Neural progenitor cell (in vitro differentiated cells): ENCODE measurements around the gene RABEP2. TPM values are rescaled to one million over a fixed set of nuclear protein-coding genes. Genes with fewer than 3 reads are reported as not detected.

Experiments
- DNase-seq: peaks from one replicate; pipeline ENCODE4 v3.0.0-alpha.2; 2016; ENCODE audit warnings: low spot score
- H2AFZ ChIP-seq: fragments of 200-600 bp; sonication (generic); replicated peaks from 2 replicates; pipeline ENCODE4 v1.6.1; 2016; ENCODE audit warnings: antibody characterized with exemption
- H3F3A ChIP-seq: fragments of 200-600 bp; sonication (generic); 2 replicates; pipeline ENCODE4 v1.6.1; 2016; ENCODE audit warnings: antibody characterized with exemption, low read depth
- H3K27ac ChIP-seq: fragments of 200-600 bp; sonication (generic); 2 replicates; pipeline ENCODE4 v1.5.1; 2016; ENCODE audit warnings: mild to moderate bottlenecking
- H3K27me3 ChIP-seq: fragments of 200-600 bp; sonication (generic); 2 replicates; pipeline ENCODE4 v1.6.1; 2016; ENCODE audit warnings: mild to moderate bottlenecking, moderate library complexity
- H3K36me3 ChIP-seq: fragments of 200-600 bp; sonication (generic); 2 replicates; pipeline ENCODE4 v1.5.1; 2016
- H3K4me1 ChIP-seq: fragments of 200-600 bp; sonication (generic); 2 replicates; pipeline ENCODE4 v1.6.1; 2016; ENCODE audit warnings: mixed run types
- H3K4me2 ChIP-seq: fragments of 200-600 bp; sonication (generic); 2 replicates; pipeline ENCODE4 v1.6.1; 2016
- H3K4me3 ChIP-seq: fragments of 200-600 bp; sonication (generic); 2 replicates; pipeline ENCODE4 v1.5.1; 2016
- H3K79me2 ChIP-seq: fragments of 200-600 bp; sonication (generic); 2 replicates; pipeline ENCODE4 v1.6.1; 2016; ENCODE audit warnings: low read depth
- H3K9ac ChIP-seq: fragments of 200-600 bp; sonication (generic); 2 replicates; pipeline ENCODE4 v1.6.1; 2016
- H3K9me3 ChIP-seq: fragments of 200-600 bp; sonication (generic); 2 replicates; pipeline ENCODE4 v1.5.1; 2016; ENCODE audit warnings: low read depth
- H4K20me1 ChIP-seq: fragments of 200-600 bp; sonication (generic); 2 replicates; pipeline ENCODE4 v1.6.1; 2016; ENCODE audit warnings: low read depth
- H3K27ac Mint-ChIP-seq: 3 replicates; pipeline ENCODE4 v1.8.0; 2021; ENCODE audit warnings: mixed read lengths
- H3K27me3 Mint-ChIP-seq: 2 replicates; pipeline ENCODE4 v1.8.0; 2022; ENCODE audit warnings: low read depth, mild to moderate bottlenecking, inconsistent platforms, moderate library complexity, mixed read lengths; ENCODE audit not compliant: insufficient read depth
- H3K36me3 Mint-ChIP-seq: 3 replicates; pipeline ENCODE4 v1.8.0; 2021; ENCODE audit warnings: mixed read lengths
- H3K4me1 Mint-ChIP-seq: 3 replicates; pipeline ENCODE4 v1.8.0; 2021; ENCODE audit warnings: mixed read lengths
- H3K4me3 Mint-ChIP-seq: 3 replicates; pipeline ENCODE4 v1.8.0; 2021; ENCODE audit warnings: mild to moderate bottlenecking, moderate library complexity, mixed read lengths
- H3K9me3 Mint-ChIP-seq: 3 replicates; pipeline ENCODE4 v1.8.0; 2020; ENCODE audit warnings: mixed read lengths
- EZH2 ChIP-seq: fragments of 200-600 bp; sonication (generic); IDR thresholded peaks from 2 replicates; pipeline ENCODE4 v1.6.1; 2017; ENCODE audit warnings: antibody characterized with exemption, mild to moderate bottlenecking, moderate library complexity
- EZH2phosphoT487 ChIP-seq: fragments of 200-600 bp; sonication (generic); IDR thresholded peaks from 2 replicates; pipeline ENCODE4 v1.6.1; 2017; ENCODE audit warnings: antibody characterized with exemption
- small RNA-seq: library from RNA; depleted of rRNA; stranded (forward); fragments of <200 nt; gene quantifications from one replicate; pipeline ENCODE3, GENCODE V24; 2015
- total RNA-seq: library from RNA; depleted of rRNA; stranded (reverse); fragments of >200 nt; gene quantifications from 2 replicates; pipeline ENCODE4 v1.2.3, GENCODE V29; 2015; ENCODE audit warnings: low replicate concordance
- TF ChIP-seq, protein P1 (sequence below): fragments of 200-600 bp; sonication (generic); IDR thresholded peaks from 2 replicates; pipeline ENCODE4 v1.5.1; 2017; ENCODE audit warnings: antibody characterized with exemption, mild to moderate bottlenecking

Gene RABEP2
- total RNA-seq, 1 donor from 2014 or later = 9.1 TPM

DNA sequence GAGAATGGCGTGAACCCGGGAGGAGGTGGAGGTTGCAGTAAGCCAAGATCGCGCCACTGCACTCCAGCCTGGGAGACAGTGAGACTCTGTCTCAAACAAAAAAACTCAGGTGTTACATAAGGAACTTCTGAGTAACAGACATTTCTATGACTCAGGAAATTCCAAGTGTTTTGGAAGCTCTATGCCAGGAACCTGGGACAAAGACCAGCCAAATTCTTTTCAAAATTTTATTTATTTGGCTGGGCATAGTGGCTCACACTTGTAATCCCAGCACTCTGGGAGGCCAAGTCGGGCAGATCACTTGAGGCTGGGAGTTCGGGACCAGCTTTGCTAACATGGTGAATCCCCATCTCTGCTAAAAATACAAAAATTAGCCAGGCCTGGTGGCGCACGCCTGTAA, 66.6 kb downstream of the RABEP2 start:
- no peaks in the 10 kb centered on the region for H3K9me3 Mint-ChIP-seq
- Histone ChIP-seq H3K4me2 (no peak overlapping the region), H3K9me3 (no peaks in the 10 kb centered on the region), H3K4me3 (no peak overlapping the region), H4K20me1 (no peaks in the 10 kb centered on the region), H3K9ac (no peak overlapping the region), H3K27ac (no peak overlapping the region), H3K27me3 (no peaks in the 10 kb centered on the region), H3K36me3 (no peaks in the 10 kb centered on the region), H3F3A (peaks cover 7% of the 10 kb centered on the region), H3K79me2 (peaks cover 5% of the 10 kb centered on the region), H2AFZ (no peak overlapping the region), H3K4me1 (no peaks in the 10 kb centered on the region)
- no peaks in the 10 kb centered on the region for H3K27me3 Mint-ChIP-seq
- DNase-seq = no peak
- no peak overlapping the region for H3K27ac Mint-ChIP-seq
- no peak overlapping the region for H3K4me3 Mint-ChIP-seq
- TF ChIP-seq, protein P1, sequence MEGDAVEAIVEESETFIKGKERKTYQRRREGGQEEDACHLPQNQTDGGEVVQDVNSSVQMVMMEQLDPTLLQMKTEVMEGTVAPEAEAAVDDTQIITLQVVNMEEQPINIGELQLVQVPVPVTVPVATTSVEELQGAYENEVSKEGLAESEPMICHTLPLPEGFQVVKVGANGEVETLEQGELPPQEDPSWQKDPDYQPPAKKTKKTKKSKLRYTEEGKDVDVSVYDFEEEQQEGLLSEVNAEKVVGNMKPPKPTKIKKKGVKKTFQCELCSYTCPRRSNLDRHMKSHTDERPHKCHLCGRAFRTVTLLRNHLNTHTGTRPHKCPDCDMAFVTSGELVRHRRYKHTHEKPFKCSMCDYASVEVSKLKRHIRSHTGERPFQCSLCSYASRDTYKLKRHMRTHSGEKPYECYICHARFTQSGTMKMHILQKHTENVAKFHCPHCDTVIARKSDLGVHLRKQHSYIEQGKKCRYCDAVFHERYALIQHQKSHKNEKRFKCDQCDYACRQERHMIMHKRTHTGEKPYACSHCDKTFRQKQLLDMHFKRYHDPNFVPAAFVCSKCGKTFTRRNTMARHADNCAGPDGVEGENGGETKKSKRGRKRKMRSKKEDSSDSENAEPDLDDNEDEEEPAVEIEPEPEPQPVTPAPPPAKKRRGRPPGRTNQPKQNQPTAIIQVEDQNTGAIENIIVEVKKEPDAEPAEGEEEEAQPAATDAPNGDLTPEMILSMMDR = no peak
- TF ChIP-seq EZH2 (no peak), EZH2phosphoT487 (no peak)
- H3K36me3 Mint-ChIP-seq = peaks cover 3% of the 10 kb centered on the region
- no peaks in the 10 kb centered on the region for H3K4me1 Mint-ChIP-seq

Small RNA genes within 50 kb of the gene (small RNA-seq; reads per million reads assigned to genes)
- not detected for gene RF00416

Other genes with a start within 250 kb of the RABEP2 start
- 172 and 237 TPM in 2 replicates for gene EIF3C, start 213.8 kb downstream of the RABEP2 start, total RNA-seq
- 2.8 TPM in 1 of 2 replicates, not detected in the other for gene NPIPB9, start 173.5 kb downstream of the RABEP2 start, total RNA-seq
- 21.4 and 61.0 TPM in 2 replicates for gene ATXN2L, start 102.2 kb downstream of the RABEP2 start, total RNA-seq
- gene TUFM, start 78.9 kb downstream of the RABEP2 start, total RNA-seq = 74.0 and 131 TPM in 2 replicates
- 12.4 and 30.6 TPM in 2 replicates for gene SH2B1, start 61.4 kb downstream of the RABEP2 start, total RNA-seq
- gene ATP2A1, start 46.8 kb downstream of the RABEP2 start, total RNA-seq = 1.6 and 8.2 TPM in 2 replicates
- gene CD19, start 6.7 kb upstream of the RABEP2 start, total RNA-seq = 0.15 TPM in 1 of 2 replicates, not detected in the other
- gene NFATC2IP, start 25.7 kb upstream of the RABEP2 start, total RNA-seq = 33.2 and 58.4 TPM in 2 replicates
- 11.6 and 31.8 TPM in 2 replicates for gene SPNS1, start 49.5 kb upstream of the RABEP2 start, total RNA-seq
- 2.9 TPM in 1 of 2 replicates, not detected in the other for gene LAT, start 59.8 kb upstream of the RABEP2 start, total RNA-seq